DMS114 treated with DMSO at 0.1 percent for 48 hours (cell line): ENCODE data around the gene SORBS2.
"Not testable (repeated sequence)": the region's sequence is repeated elsewhere in the genome, so short reads cannot be mapped to it uniquely, and the experiment has no call there.

ENCODE experiments used
- DNase-seq: peaks from one replicate; lab custom pipeline; 2025; ENCODE audit not compliant: unreplicated experiment; lab: John Stamatoyannopoulos, UW

The SORBS2 gene

GRCh38 chr4:185716577-185717376 lies 95.2 kb downstream of the SORBS2 start:
- DNase-seq: no peak

- DNase-seq: no peak
Observed at GRCh38 chr4:185716141-185716551, 95.8 kb downstream of the SORBS2 start.

- not testable (repeated sequence) for DNase-seq
Observed at GRCh38 chr4:185714524-185714923, 97.5 kb downstream of the SORBS2 start.

- DNase-seq: no peak
Observed at GRCh38 chr4:185713731-185714130, 98.3 kb downstream of the SORBS2 start.

- no peak for DNase-seq
Observed at GRCh38 chr4:185713272-185713671, 98.7 kb downstream of the SORBS2 start.

GRCh38 chr4:185712350-185713024 lies 99.5 kb downstream of the SORBS2 start:
- DNase-seq: no peak

- DNase-seq: no peak
Observed at GRCh38 chr4:185711726-185712125, 100.3 kb downstream of the SORBS2 start.

GRCh38 chr4:185710487-185710995 lies 101.5 kb downstream of the SORBS2 start:
- DNase-seq: no peak

GRCh38 chr4:185709802-185710486 lies 102.0 kb downstream of the SORBS2 start:
- no peak for DNase-seq

- no peak for DNase-seq
Observed at GRCh38 chr4:185708348-185708747, 103.6 kb downstream of the SORBS2 start.

- DNase-seq: not testable (repeated sequence)
Observed at GRCh38 chr4:185707622-185708021, 104.4 kb downstream of the SORBS2 start.

- no peak for DNase-seq
Observed at GRCh38 chr4:185702147-185702663, 109.8 kb downstream of the SORBS2 start.

- DNase-seq: no peak
Observed at GRCh38 chr4:185700630-185701029, 111.4 kb downstream of the SORBS2 start.

- DNase-seq: no peak
Observed at GRCh38 chr4:185700048-185700447, 111.9 kb downstream of the SORBS2 start.

- DNase-seq: no peak
Observed at GRCh38 chr4:185697488-185697887, 114.5 kb downstream of the SORBS2 start.

GRCh38 chr4:185695743-185696142 lies 116.3 kb downstream of the SORBS2 start:
- DNase-seq: no peak

GRCh38 chr4:185693548-185694215 lies 118.3 kb downstream of the SORBS2 start:
- peak; percentile 5 for DNase-seq

GRCh38 chr4:185689407-185689806 lies 122.6 kb downstream of the SORBS2 start:
- DNase-seq: no peak

GRCh38 chr4:185685804-185686203 lies 126.2 kb downstream of the SORBS2 start:
- DNase-seq: no peak

- no peak for DNase-seq
Observed at GRCh38 chr4:185683896-185684295, 128.1 kb downstream of the SORBS2 start.

GRCh38 chr4:185683222-185683621 lies 128.8 kb downstream of the SORBS2 start:
- no peak for DNase-seq
